Stimulated activated CD8-positive, alpha-beta memory T cell treated with anti-CD3 and anti-CD28 coated beads, Interleukin-7, amount 100 ng/mL, for 24 hours (primary cell): ENCODE data around the gene RRP8.

Experiments used
- DNase-seq: peaks from one replicate; pipeline ENCODE4 v3.0.0-alpha.2; 2020; ENCODE audit warnings: low read depth

RRP8 gene

GRCh38 chr11:6603287-6604080, at the start of gene RRP8, which contains the start of gene ILK:
Gene RRP8, minus strand, starts transcription at chr11:6603616. Its CDS starts 114 bp downstream, at chr11:6603502.
Gene ILK, plus strand, starts transcription at chr11:6603774. Its CDS starts 498 bp downstream, at chr11:6604272.
- DNase-seq, result peak; percentile 67

DNA sequence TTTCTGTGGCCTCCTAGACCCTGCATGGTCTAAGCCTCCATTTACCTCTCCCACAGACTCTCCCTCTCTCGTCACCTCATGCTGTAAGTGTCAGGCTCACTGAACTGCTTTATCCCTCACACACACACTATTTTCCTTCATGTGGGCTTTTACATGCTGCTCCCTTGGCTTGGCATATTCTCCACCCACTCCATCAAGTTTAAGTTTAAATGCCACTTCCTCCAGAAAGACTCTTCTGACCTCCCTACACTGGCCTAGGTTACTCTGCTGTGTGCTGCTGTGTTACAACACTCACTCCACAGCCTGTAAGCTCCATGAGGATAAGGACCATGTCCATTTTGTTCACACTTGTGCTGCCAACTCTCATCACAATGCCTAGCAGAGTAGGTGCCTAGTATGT, 49.7 kb upstream of the RRP8 start:
- DNase-seq, result no peak

DNA sequence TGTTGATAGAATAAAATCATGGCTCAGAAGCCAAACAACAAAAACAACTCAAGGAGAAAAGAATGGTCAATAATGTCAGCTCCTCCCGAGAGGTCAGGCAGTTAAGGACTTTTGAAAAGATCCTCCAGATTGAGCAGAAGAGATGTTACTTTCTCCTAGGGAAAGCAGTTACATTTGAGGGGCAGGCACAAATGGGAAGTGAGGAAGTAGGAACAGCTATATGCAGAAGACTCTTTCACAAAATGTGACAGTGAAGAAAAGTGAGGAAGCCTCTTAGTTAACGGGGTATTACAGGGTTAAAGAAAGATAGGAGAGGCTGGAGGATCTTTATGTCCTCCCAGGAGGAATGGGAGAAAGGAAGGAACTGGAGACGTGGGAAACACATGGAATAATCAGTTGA, 48.8 kb upstream of the RRP8 start:
- no peak for DNase-seq

DNA sequence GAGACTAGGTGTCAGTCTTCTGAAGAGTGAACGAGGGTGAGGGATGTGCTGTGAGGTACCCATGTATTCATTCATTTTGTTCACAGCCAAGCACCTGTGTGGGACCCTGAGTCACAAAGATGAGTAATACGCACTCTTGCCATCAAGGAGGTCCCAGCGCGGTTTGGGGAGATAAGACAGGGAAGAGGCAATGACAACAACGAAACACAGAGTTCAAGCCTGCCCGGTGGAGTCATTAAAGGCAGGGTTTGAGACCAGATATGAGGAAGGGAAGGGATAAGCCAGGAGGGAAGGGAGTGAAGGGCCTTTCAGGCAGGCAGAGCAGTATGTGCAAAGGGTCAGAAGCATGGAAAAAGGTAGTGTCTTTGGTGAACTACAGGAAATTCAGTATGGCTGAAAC, 47.6 kb upstream of the RRP8 start:
- DNase-seq, result no peak

GRCh38 chr11:6650104-6650503, 46.7 kb upstream of the RRP8 start:
- no peak for DNase-seq

DNA sequence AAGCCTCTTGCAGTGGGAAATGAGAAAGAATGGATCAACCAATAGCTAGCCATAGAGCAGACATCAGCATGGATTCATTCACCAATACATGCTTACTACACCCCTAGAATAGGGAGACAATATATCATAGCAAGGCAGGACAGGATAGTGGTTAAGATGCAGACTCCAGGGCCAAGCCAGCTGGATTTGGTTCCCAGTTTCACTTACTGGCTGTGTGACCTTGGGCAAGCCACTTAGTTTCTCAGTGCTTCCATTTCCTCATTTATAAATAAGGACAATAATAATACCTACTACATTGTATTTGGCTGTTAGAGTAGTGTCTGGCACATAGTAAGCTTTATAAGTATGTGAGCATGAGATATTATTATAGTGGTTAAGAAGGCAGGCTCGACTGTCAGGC, 45.1 kb upstream of the RRP8 start:
- no peak for DNase-seq

- no peak for DNase-seq
Measured at GRCh38 chr11:6647836-6648235, 44.4 kb upstream of the RRP8 start.

DNA sequence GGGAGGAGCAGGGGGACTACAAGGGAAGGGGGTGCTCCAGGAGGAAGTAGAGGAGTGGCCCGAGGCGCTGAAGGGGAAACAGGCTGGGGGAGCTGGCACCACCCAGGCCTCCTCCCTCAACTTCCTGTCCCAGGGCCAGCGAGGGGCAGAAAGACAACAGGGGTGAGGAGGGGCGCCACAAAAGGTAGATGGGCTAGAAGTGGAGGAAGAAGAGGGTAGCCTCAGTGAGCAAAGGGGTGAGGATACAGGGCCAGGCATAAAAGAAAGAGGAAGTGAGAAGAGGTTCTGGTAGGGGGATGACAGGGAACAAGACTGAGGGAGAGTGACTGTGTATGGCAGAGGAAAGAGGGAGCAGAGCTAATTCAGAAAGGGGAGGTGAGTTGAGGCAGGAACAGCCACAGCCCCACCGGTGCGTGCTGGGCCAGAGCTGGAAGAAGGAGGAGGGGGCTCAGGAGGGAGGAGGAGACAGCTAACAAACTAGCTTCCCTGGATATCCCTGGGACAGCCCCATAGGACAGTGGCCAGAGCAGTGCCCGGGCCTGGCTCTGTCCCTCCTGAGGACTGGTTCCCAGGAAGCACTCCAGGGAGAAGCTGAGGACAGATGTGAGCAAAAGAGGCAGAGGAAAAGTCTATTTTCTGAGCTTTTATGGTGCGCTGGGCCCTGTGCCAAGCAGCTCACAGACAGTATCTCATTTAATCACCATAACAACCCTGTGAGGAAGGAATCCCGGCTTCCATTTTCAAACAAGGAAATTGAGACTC, 43.7 kb upstream of the RRP8 start:
- DNase-seq, result no peak

GRCh38 chr11:6646576-6646917, 43.1 kb upstream of the RRP8 start:
- no peak for DNase-seq

GRCh38 chr11:6646071-6646470, 42.7 kb upstream of the RRP8 start:
- no peak for DNase-seq

DNA sequence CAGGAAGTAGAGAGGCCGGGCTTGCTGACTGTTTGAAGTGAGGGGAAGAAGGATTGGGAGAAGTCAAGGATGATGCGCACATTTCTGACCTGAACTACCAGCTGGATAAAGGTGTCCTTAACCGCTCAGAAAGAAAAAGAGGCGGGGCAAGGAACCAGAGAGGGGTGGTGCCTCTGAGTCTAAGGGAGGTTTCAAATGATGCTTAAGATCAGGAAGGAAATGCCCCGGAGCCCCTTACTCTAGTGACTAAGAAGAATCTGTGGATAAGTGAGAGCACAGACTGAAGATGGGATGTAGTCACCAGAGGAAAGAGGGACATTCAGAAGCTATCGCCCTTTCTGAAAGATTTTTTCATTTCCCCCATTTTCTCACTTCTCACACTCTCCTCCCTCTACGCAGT, 39.5 kb upstream of the RRP8 start:
- no peak for DNase-seq

DNA sequence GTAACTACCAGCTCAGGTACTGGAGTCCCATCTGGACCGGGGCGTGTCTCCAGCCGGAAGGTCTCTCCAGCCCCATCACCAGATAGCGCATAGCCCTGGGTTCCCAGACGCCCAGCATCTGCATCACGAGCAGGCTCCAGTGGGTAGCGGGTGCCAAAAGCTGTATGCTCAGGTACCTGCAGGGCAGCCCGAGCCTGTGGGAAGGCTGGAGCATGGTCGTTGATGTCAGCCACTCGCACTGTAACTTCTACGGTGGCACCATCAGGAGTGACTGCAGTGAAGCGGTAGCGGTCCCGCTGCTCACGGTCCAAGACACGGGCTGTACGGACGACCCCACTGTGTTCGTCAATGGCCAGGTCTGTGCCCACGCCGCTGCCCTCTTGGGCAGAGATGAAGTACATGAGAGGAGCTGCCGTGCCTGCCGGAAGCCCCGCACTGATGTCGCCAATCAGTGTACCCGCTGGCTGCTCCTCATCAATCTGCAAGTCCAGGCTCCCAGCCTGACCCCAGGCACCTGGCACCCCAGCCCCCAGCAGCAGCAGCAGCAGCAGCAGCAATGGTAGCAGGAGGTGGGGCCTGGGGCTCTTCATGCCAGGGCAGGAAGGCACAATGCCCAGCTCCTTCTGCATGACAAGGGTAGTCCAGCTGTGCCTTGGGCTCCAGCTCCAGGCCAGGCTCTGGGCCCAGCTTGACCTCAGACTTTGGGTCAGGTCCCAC, 37.7 kb upstream of the RRP8 start:
- no peak for DNase-seq

- no peak for DNase-seq
Measured at GRCh38 chr11:6640036-6640984, 36.9 kb upstream of the RRP8 start.

DNA sequence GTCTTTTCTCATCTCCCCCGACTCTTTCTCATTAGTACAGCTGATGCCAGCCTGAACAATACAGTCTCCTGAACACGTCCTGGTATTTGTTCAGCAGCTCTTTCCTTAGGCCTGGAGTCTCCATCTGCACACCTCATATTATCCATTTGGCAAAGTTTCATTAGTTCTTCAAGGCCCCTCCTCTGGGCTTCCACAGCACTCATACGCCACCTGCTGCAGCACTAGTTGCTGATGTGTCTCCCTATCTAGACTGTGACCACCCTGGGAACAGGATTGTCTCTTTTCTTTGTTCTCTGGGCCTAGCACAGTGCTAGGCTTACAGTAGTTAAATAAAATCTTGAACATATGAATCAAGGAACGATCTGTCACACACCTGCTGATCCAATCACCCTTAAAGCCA, 35.0 kb upstream of the RRP8 start:
- DNase-seq, result no peak

- DNase-seq, result no peak
Measured at GRCh38 chr11:6637871-6638270, 34.5 kb upstream of the RRP8 start.

DNA sequence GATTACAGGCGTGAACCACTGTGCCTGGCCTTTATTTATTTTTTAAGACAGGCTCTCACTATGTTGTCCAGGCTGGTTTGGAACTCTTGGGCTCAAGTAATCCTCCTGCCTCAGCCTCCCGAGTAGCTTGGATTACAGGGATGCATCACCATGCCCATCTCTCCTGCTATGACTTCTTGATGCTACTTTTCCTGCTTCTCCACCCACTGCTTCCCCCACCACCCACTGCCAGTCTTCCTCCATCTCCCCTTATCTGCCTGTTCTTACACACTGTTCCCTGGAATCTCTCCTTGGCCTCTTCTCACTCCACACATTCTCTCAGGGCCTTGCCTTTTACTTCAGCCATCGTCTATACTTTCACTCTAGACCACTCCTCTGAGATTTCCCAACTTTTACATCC, 33.1 kb upstream of the RRP8 start:
- DNase-seq, result no peak

GRCh38 chr11:6635082-6635932, 31.9 kb upstream of the RRP8 start:
- no peak for DNase-seq

DNA sequence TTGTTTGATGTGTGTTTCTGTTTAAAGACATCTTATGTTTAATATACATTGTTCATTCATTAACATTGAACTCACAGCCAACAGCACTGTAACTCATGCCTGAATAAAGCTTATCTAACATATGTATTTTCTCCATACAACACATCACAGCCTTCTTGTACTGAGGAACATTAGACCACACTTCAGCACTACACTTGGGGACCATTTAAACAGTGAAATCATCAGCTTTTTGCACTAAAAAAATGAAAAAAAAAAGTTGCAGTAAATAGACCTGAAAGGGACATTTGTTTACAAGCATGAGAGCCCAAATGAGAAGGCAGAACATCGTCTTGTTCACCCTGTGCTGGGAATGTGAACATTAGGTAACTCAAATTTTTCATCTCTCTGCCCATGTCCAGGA, 31.1 kb upstream of the RRP8 start:
- no peak for DNase-seq

- no peak for DNase-seq
Measured at GRCh38 chr11:6633422-6634408, 30.3 kb upstream of the RRP8 start.
